Activated CD4-positive, alpha-beta T cell treated with anti-CD3 and anti-CD28 coated beads, Interleukin-2, amount 10 ng/mL, durations not matched to agents 24 days and 14 days (primary cell): ENCODE results near the gene GRM4. TPM values are rescaled to one million over a fixed set of nuclear protein-coding genes. Genes with fewer than 3 reads are reported as not detected.
A peak's percentile ranks its signal among the peaks of the same experiment; 100 is the strongest.

Source experiments
- DNase-seq: peaks from one replicate; pipeline ENCODE4 v3.0.0; 2022
- H3K27ac Mint-ChIP-seq: one replicate; pipeline ENCODE4 v1.8.0; 2022; ENCODE audit warnings: mild to moderate bottlenecking, mixed read lengths
- H3K27me3 Mint-ChIP-seq: one replicate; pipeline ENCODE4 v1.8.0; 2022; ENCODE audit warnings: mixed read lengths
- H3K36me3 Mint-ChIP-seq: one replicate; pipeline ENCODE4 v1.8.0; 2022; ENCODE audit warnings: low read depth, mild to moderate bottlenecking, mixed read lengths
- H3K4me1 Mint-ChIP-seq: one replicate; pipeline ENCODE4 v1.8.0; 2021; ENCODE audit warnings: mixed read lengths
- H3K4me3 Mint-ChIP-seq: one replicate; pipeline ENCODE4 v1.8.0; 2022; ENCODE audit warnings: mild to moderate bottlenecking, moderate library complexity, mixed read lengths
- H3K9me3 Mint-ChIP-seq: one replicate; pipeline ENCODE4 v1.8.0; 2021; ENCODE audit warnings: mixed read lengths
- intact Hi-C: fragments of 100-400 bp; cut with micrococcal nuclease; formaldehyde crosslinking; loops from one replicate; pipeline ENCODE4 v1.15.1; 2023
- total RNA-seq: library from RNA; stranded (reverse); gene quantifications from 2 replicates; pipeline ENCODE4 v1.2.3, GENCODE V29; 2022

The GRM4 gene
- total RNA-seq, 1 donor from 2014 or later: not detected

DNA sequence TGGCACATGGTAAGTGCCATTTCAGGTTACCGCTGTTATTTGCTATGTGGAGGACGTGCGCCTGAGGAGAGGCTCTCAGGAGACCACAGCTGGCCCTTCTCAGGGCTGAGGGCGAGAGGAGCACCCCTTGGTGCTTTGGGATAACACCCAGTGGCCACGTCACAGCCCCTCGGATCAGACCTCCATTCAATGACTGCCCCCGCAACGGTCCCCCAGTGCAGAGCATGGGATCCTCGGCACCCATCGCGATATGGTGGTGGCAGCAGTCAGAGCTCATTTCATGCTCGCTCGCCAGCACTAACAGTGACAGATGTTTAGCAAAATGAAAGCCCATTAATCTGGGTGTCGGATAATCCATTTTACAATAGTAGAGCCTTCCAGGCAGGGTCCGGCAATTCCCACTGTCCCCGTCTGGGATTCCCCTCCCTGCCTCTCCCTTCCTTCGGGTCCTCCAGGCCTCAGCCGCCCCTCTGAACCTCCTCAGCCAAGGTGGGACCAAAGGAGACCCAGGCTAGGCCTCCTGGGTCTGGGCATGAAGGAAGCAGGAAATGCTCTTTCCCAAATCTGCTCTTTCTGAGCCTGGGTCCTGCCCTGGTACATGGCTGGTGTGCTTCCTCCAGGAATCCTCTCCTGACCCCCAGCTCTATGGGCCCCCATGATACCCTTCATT is 117.1 kb downstream of the GRM4 start:
- H3K4me1 Mint-ChIP-seq: no peaks in the 10 kb centered on the region
- intact Hi-C loops: no loop called here

GRCh38 chr6:34027939-34028441 is 117.9 kb downstream of the GRM4 start:
- intact Hi-C loops: loop anchor here (1.0 kb wide), 1 partner anchor 257 kb away; no protein-coding TSS in a partner anchor
- DNase-seq: no peak
- no peaks in the 10 kb centered on the region for H3K9me3 Mint-ChIP-seq
- H3K36me3 Mint-ChIP-seq: no peaks in the 10 kb centered on the region
- H3K27ac Mint-ChIP-seq: no peak overlapping the region
- H3K4me3 Mint-ChIP-seq: no peak overlapping the region
- H3K27me3 Mint-ChIP-seq: peaks cover 4% of the 10 kb centered on the region
- no peaks in the 10 kb centered on the region for H3K4me1 Mint-ChIP-seq

More for the DNA sequence above, 117.1 kb downstream of the GRM4 start:
- H3K27ac Mint-ChIP-seq: no peak overlapping the region
- H3K27me3 Mint-ChIP-seq: peaks cover 1% of the 10 kb centered on the region
- no peak overlapping the region for H3K4me3 Mint-ChIP-seq
- no peaks in the 10 kb centered on the region for H3K36me3 Mint-ChIP-seq
- H3K9me3 Mint-ChIP-seq: no peaks in the 10 kb centered on the region
- DNase-seq: no peak

DNA sequence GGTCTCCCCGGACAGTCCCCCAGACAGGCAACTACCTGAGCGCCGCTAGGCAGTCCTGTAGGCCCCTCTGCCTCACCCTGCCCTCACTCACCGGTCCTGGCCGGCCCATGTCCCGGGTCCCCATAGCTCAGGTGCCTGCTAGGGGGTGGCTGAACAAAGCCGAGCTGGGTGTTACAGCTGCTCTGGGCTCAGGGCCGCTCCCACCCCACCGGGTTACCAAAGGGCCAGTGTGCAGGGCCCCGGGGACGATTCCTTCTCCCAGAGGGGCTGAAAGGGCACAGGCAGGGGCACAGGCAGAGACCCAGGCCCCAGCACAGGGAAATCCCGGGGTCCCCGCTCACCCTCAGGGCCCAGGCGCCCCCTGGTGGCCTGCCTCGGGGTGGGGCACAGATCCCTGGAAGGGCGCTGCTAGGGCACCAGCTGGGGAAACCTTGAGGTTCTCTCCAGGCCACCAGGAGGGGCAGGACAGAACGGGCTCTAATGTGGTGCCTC is 118.4 kb downstream of the GRM4 start:
- peak; percentile 90 for DNase-seq
- H3K9me3 Mint-ChIP-seq: no peaks in the 10 kb centered on the region
- H3K4me3 Mint-ChIP-seq: no peak overlapping the region
- H3K36me3 Mint-ChIP-seq: no peaks in the 10 kb centered on the region
- H3K4me1 Mint-ChIP-seq: no peaks in the 10 kb centered on the region
- H3K27me3 Mint-ChIP-seq: peaks cover 4% of the 10 kb centered on the region
- H3K27ac Mint-ChIP-seq: no peak overlapping the region
- intact Hi-C loops: loop anchor here (1.0 kb wide), 1 partner anchor 256 kb away; no protein-coding TSS in a partner anchor

DNA sequence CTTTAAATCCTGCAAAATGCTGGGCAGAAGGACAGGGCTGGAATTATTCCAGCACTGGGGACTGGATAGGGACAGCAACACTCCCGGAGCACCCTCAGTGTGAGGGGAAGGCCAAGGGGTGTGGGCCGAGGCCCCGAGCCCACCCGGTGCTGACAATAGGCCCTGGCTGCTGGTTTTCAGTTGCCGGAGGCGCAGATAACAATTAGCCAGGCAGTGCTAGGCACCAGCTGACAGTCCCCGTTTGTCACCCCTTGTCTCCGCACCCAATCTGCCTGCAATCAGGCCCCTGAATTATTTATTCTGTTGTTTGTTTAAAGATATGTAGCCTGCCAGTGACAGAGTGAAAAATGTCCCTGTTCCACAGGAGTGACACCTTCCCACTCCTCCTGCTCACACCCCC is 120.0 kb downstream of the GRM4 start:
- no peaks in the 10 kb centered on the region for H3K9me3 Mint-ChIP-seq
- no peaks in the 10 kb centered on the region for H3K36me3 Mint-ChIP-seq
- peaks cover 5% of the 10 kb centered on the region for H3K27me3 Mint-ChIP-seq
- intact Hi-C loops: no loop called here
- no peak overlapping the region for H3K27ac Mint-ChIP-seq
- H3K4me3 Mint-ChIP-seq: no peak overlapping the region
- no peak for DNase-seq
- H3K4me1 Mint-ChIP-seq: no peaks in the 10 kb centered on the region

DNA sequence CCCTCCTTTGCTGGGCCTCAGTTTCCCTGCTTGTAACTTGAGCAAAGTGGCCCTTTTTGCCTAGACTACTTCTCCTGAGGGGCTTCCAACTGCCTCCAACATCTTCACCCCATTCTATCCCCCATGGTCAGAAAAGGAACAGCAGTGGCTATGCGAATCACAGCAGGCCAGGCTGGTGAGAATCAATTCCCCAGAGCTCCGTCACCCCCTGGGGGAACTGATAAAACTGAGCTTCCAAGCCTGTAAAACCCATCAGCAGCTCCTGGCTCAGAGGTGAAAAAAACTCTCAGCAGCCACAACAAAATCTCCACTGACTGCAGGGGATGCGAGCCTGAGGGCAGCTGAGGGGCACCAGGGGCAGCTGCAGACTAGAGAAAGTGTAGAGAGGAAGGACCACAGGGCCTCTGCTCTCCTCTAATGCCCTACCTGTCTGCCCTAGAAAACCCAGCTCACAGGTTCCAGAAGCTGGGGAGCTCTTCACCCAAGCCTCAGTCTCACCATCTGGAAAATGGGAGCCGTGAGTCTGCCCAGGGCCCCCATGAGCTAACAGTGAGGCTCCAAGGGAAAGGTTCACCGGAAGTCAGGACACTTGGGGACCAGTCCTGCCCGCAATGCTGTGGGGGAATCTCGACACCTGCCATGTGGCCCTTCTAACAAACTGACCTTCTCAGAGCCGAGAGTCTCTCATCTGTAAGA is 120.6 kb downstream of the GRM4 start:
- Mint-ChIP-seq H3K27ac (no peak overlapping the region), H3K9me3 (no peaks in the 10 kb centered on the region), H3K4me1 (no peaks in the 10 kb centered on the region), H3K4me3 (no peak overlapping the region), H3K36me3 (no peaks in the 10 kb centered on the region), H3K27me3 (peaks cover 5% of the 10 kb centered on the region)
- DNase-seq: no peak
- intact Hi-C loops: no loop called here

DNA sequence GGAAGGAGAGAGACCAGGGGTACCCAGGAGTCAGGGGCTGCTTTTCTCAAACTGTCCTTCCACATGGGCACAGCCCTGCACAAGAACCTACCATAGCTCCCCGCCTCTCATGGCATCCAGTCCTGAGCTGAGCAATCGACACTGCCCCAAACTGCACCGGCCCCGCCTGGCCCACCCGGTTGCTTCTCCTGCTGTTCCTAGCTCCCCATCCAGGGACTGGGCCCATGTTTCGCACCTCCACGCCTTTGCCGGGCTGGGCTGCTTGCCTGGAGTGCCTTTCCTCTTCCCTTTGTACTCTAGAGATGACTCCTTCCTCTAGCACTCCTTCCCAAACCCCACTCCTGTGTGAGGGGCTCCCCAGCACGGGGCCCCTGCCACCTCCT is 123.0 kb downstream of the GRM4 start:
- no peak for DNase-seq
- intact Hi-C loops: no loop called here
- no peak overlapping the region for H3K27ac Mint-ChIP-seq
- H3K36me3 Mint-ChIP-seq: no peaks in the 10 kb centered on the region
- H3K4me1 Mint-ChIP-seq: no peaks in the 10 kb centered on the region
- H3K27me3 Mint-ChIP-seq: peaks cover 5% of the 10 kb centered on the region
- no peaks in the 10 kb centered on the region for H3K9me3 Mint-ChIP-seq
- no peak overlapping the region for H3K4me3 Mint-ChIP-seq

DNA sequence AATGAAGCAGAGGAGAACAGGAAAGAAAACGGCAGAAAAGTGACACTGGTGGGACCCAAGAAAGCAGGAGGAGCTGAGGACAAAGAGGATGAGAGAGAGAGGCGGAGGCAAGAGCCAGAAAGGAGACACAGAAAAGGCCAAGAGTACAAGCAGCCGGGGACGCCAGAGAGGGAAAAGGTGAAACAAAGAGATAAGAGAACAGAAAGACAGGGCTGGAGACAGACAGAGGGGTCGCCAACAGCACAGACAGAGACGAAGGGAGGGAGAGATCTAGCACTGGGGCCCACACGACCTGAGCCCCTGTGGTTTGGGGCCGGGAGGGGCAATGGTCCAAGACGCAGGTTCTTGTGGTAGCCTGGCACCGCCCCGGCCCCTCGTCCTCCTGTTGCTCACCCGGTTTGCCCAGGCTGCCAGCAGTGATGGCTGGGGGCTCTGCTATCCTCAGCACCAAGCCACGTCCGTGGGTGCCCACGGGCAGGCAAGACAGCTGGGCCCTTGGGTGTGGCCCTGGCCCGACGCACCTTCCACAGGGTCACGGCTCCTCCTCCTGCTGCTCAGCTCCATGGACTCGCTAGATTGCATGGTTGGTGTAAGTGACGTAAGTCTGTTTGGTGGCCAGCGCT is 123.5 kb downstream of the GRM4 start:
- Mint-ChIP-seq H3K4me3 (no peak overlapping the region), H3K27ac (no peak overlapping the region), H3K4me1 (no peaks in the 10 kb centered on the region), H3K27me3 (peaks cover 5% of the 10 kb centered on the region), H3K36me3 (no peaks in the 10 kb centered on the region), H3K9me3 (no peaks in the 10 kb centered on the region)
- intact Hi-C loops: no loop called here
- no peak for DNase-seq

- H3K9me3 Mint-ChIP-seq: no peaks in the 10 kb centered on the region
- H3K27me3 Mint-ChIP-seq: peaks cover 5% of the 10 kb centered on the region
- no peak overlapping the region for H3K4me3 Mint-ChIP-seq
- no peaks in the 10 kb centered on the region for H3K4me1 Mint-ChIP-seq
- DNase-seq: no peak
- no peaks in the 10 kb centered on the region for H3K36me3 Mint-ChIP-seq
- H3K27ac Mint-ChIP-seq: no peak overlapping the region
- intact Hi-C loops: no loop called here
Observed at GRCh38 chr6:34021554-34022190, 124.2 kb downstream of the GRM4 start.

- H3K4me1 Mint-ChIP-seq: no peaks in the 10 kb centered on the region
- DNase-seq: no peak
- no peak overlapping the region for H3K4me3 Mint-ChIP-seq
- no peaks in the 10 kb centered on the region for H3K9me3 Mint-ChIP-seq
- intact Hi-C loops: no loop called here
- H3K27me3 Mint-ChIP-seq: peaks cover 5% of the 10 kb centered on the region
- H3K36me3 Mint-ChIP-seq: no peaks in the 10 kb centered on the region
- no peak overlapping the region for H3K27ac Mint-ChIP-seq
Observed at GRCh38 chr6:34020807-34021553, 124.9 kb downstream of the GRM4 start.

- no peaks in the 10 kb centered on the region for H3K4me1 Mint-ChIP-seq
- DNase-seq: no peak
- intact Hi-C loops: no loop called here
- H3K36me3 Mint-ChIP-seq: no peaks in the 10 kb centered on the region
- H3K9me3 Mint-ChIP-seq: no peaks in the 10 kb centered on the region
- H3K4me3 Mint-ChIP-seq: no peak overlapping the region
- peaks cover 5% of the 10 kb centered on the region for H3K27me3 Mint-ChIP-seq
- no peak overlapping the region for H3K27ac Mint-ChIP-seq
Observed at GRCh38 chr6:34020278-34020677, 125.6 kb downstream of the GRM4 start.

- H3K27ac Mint-ChIP-seq: no peak overlapping the region
- no peaks in the 10 kb centered on the region for H3K9me3 Mint-ChIP-seq
- intact Hi-C loops: no loop called here
- no peaks in the 10 kb centered on the region for H3K36me3 Mint-ChIP-seq
- H3K4me3 Mint-ChIP-seq: no peak overlapping the region
- H3K4me1 Mint-ChIP-seq: no peaks in the 10 kb centered on the region
- no peak for DNase-seq
- peaks cover 5% of the 10 kb centered on the region for H3K27me3 Mint-ChIP-seq
Observed at GRCh38 chr6:34018961-34019606, 126.8 kb downstream of the GRM4 start.

- no peaks in the 10 kb centered on the region for H3K36me3 Mint-ChIP-seq
- DNase-seq: no peak
- no peak overlapping the region for H3K27ac Mint-ChIP-seq
- H3K4me3 Mint-ChIP-seq: no peak overlapping the region
- peaks cover 3% of the 10 kb centered on the region for H3K27me3 Mint-ChIP-seq
- no peaks in the 10 kb centered on the region for H3K9me3 Mint-ChIP-seq
- intact Hi-C loops: no loop called here
- H3K4me1 Mint-ChIP-seq: no peaks in the 10 kb centered on the region
Observed at GRCh38 chr6:34018026-34018425, 127.9 kb downstream of the GRM4 start.
